Thyroid gland (tissue), 4 donors: ENCODE measurements around the gene NUMBL. TPM values are rescaled to one million over a fixed set of nuclear protein-coding genes. Genes with fewer than 3 reads are reported as not detected.

Source experiments
- DNase-seq, 2 donors: peaks; one replicate each; pipeline ENCODE4 v3.0.0-alpha.2; 2019
- H3K27ac ChIP-seq, 3 donors: fragments of 200-600 bp; sonication (generic); 1 replicate in 2 of 3; 2 replicates in 1 of 3; pipeline ENCODE4 v1.5.1; 2016 to 2019; ENCODE audit warnings: mild to moderate bottlenecking in 1 of 3, moderate library complexity in 1 of 3
- H3K27me3 ChIP-seq: fragments of 200-600 bp; sonication (generic); one replicate; pipeline ENCODE4 v1.5.1; 2019
- H3K36me3 ChIP-seq, 2 donors: fragments of 200-600 bp; sonication (generic); one replicate each; pipeline ENCODE4 v1.5.1; 2016 to 2019
- H3K4me1 ChIP-seq, 2 donors: fragments of 200-600 bp; sonication (generic); one replicate each; pipeline ENCODE4 v1.5.1; 2017 to 2019
- H3K4me3 ChIP-seq, 3 donors: fragments of 200-600 bp; sonication (generic); replicated peaks in 1 of 3; 1 replicate in 2 of 3; 2 replicates in 1 of 3; pipeline ENCODE4 v1.5.1; 2016; ENCODE audit warnings: mild to moderate bottlenecking in 1 of 3
- H3K9me3 ChIP-seq: fragments of 200-600 bp; sonication (generic); one replicate; pipeline ENCODE4 v1.5.1; 2017
- CTCF ChIP-seq, 6 experiments: fragments of 200-600 bp in 3 of 6; fragments of 450-650 bp in 3 of 6; sonication (generic) in 3 of 6; IDR thresholded peaks; one replicate each; pipeline ENCODE4 v1.5.1; 2016 to 2019; ENCODE audit warnings: antibody characterized with exemption in 6 of 6, mild to moderate bottlenecking in 2 of 6, inconsistent platforms in 1 of 6, moderate library complexity in 1 of 6
- POLR2A ChIP-seq, 2 donors: fragments of 450-650 bp; IDR thresholded peaks; one replicate each; pipeline ENCODE4 v1.6.1; 2017; ENCODE audit warnings: antibody characterized with exemption in 2 of 2, mild to moderate bottlenecking in 2 of 2, moderate library complexity in 1 of 2
- WGBS, 2 donors: methylation state at CpG; one replicate each; pipeline ENCODE4 v1.1.5; 2017; 5-methylcytosine and 5-hydroxymethylcytosine counted together
- intact Hi-C: fragments of 100-400 bp; cut with DNase I; formaldehyde crosslinking; loops from one replicate; pipeline ENCODE4 v1.15.1; 2023
- total RNA-seq, 4 donors: library from RNA; depleted of rRNA; stranded (reverse); fragments of >200 nt; gene quantifications; one replicate each; pipeline ENCODE4 v1.2.3, GENCODE V29; 2016

The NUMBL gene
- total RNA-seq, 4 donors from 2014 or later = 14.2 to 22.5 (median 17.0) TPM

- no peaks in the 10 kb centered on the region for H3K36me3 ChIP-seq
- H3K4me1 ChIP-seq = peaks cover 9 to 16% of the 10 kb centered on the region in 2 donors
- intact Hi-C loops = no loop called here
- TF ChIP-seq POLR2A (IDR thresholded peaks at IDR 0.05) (no peak), CTCF (IDR thresholded peaks at IDR 0.05) (no peak)
- WGBS, 2 donors = 77 to 84% methylated on average over 7 of the region's 7 CpGs
- no peak overlapping the region for H3K4me3 ChIP-seq
- H3K27me3 ChIP-seq = no peaks in the 10 kb centered on the region
- H3K27ac ChIP-seq = peak overlapping the region in 1 of 3 donors; percentile 48
- no peaks in the 10 kb centered on the region for H3K9me3 ChIP-seq
- no peak for DNase-seq
Measured at GRCh38 chr19:40641281-40641680, 49.2 kb downstream of the NUMBL start.

GRCh38 chr19:40640744-40641143, 49.7 kb downstream of the NUMBL start:
- H3K36me3 ChIP-seq = no peaks in the 10 kb centered on the region
- WGBS, 2 donors = 46 to 49% methylated on average over 5 of the region's 5 CpGs
- H3K4me1 ChIP-seq = peaks cover 8 to 12% of the 10 kb centered on the region in 2 donors
- TF ChIP-seq POLR2A (IDR thresholded peaks at IDR 0.05) (no peak), CTCF (IDR thresholded peaks at IDR 0.05) (no peak)
- H3K4me3 ChIP-seq = no peak overlapping the region
- no peak for DNase-seq
- intact Hi-C loops = no loop called here
- H3K27ac ChIP-seq = no peak overlapping the region
- no peaks in the 10 kb centered on the region for H3K27me3 ChIP-seq
- no peaks in the 10 kb centered on the region for H3K9me3 ChIP-seq

- Histone ChIP-seq H3K4me3 (no peak overlapping the region), H3K27ac (no peak overlapping the region), H3K27me3 (no peaks in the 10 kb centered on the region), H3K9me3 (no peaks in the 10 kb centered on the region), H3K36me3 (no peaks in the 10 kb centered on the region), H3K4me1 (peaks cover under 1 to 3% of the 10 kb centered on the region in 2 donors)
- intact Hi-C loops = loop anchor here (10.0 kb wide), 1 partner anchor 495 kb away; no protein-coding TSS in a partner anchor
- TF ChIP-seq CTCF (IDR thresholded peaks at IDR 0.05) = no peak
- DNase-seq = no peak
- 79 to 87% methylated on average over 6 of the region's 6 CpGs for WGBS, 2 donors
Measured at GRCh38 chr19:40639638-40639982, 50.8 kb downstream of the NUMBL start.

- DNase-seq = no peak
- intact Hi-C loops = loop anchor here (10.0 kb wide), 1 partner anchor 494 kb away; no protein-coding TSS in a partner anchor
- Histone ChIP-seq H3K27ac (no peak overlapping the region), H3K36me3 (no peaks in the 10 kb centered on the region), H3K27me3 (no peaks in the 10 kb centered on the region), H3K9me3 (no peaks in the 10 kb centered on the region), H3K4me1 (peaks cover 0 to 9% of the 10 kb centered on the region in 2 donors), H3K4me3 (no peak overlapping the region)
- 73 to 82% methylated on average over 1 of the region's 1 CpG for WGBS, 2 donors
- TF ChIP-seq CTCF (IDR thresholded peaks at IDR 0.05) = no peak
- TF ChIP-seq POLR2A (IDR thresholded peaks at IDR 0.05) = no peak
Measured at GRCh38 chr19:40638327-40638726, 52.1 kb downstream of the NUMBL start.

GRCh38 chr19:40633207-40633606, 57.2 kb downstream of the NUMBL start:
- intact Hi-C loops = loop anchor here (10.0 kb wide), 1 partner anchor 488 kb away; no protein-coding TSS in a partner anchor
- Histone ChIP-seq H3K4me3 (no peak overlapping the region), H3K36me3 (peaks cover 0 to 6% of the 10 kb centered on the region in 2 donors), H3K27me3 (no peaks in the 10 kb centered on the region), H3K4me1 (peaks cover 0 to 6% of the 10 kb centered on the region in 2 donors), H3K27ac (no peak overlapping the region), H3K9me3 (no peaks in the 10 kb centered on the region)
- TF ChIP-seq CTCF (IDR thresholded peaks at IDR 0.05) (no peak), POLR2A (IDR thresholded peaks at IDR 0.05) (no peak)
- DNase-seq = no peak
- WGBS, 2 donors = 79 to 84% methylated on average over 5 of the region's 5 CpGs
